PC-3 (cell line): ENCODE measurements around the gene AMD1.

ENCODE experiments used
- EZH2 ChIP-seq: fragments of 300-600 bp; sonication (generic); IDR thresholded peaks from one replicate; pipeline ENCODE4 v1.6.1; 2017; ENCODE audit warnings: antibody characterized with exemption, mild to moderate bottlenecking, low read length; ENCODE audit not compliant: unreplicated experiment
- EZH2phosphoT487 ChIP-seq: fragments of 300-600 bp; sonication (generic); IDR thresholded peaks from 2 replicates; pipeline ENCODE4 v1.6.1; 2018; ENCODE audit warnings: mild to moderate bottlenecking, antibody characterized with exemption, low read length, borderline replicate concordance
- TF ChIP-seq, protein P1 (sequence below): fragments of 300-600 bp; sonication (generic); conservative IDR thresholded peaks from 2 replicates; pipeline ENCODE4 v1.5.1; 2017; ENCODE audit warnings: antibody characterized with exemption, low read depth, mild to moderate bottlenecking, low read length

DNA sequence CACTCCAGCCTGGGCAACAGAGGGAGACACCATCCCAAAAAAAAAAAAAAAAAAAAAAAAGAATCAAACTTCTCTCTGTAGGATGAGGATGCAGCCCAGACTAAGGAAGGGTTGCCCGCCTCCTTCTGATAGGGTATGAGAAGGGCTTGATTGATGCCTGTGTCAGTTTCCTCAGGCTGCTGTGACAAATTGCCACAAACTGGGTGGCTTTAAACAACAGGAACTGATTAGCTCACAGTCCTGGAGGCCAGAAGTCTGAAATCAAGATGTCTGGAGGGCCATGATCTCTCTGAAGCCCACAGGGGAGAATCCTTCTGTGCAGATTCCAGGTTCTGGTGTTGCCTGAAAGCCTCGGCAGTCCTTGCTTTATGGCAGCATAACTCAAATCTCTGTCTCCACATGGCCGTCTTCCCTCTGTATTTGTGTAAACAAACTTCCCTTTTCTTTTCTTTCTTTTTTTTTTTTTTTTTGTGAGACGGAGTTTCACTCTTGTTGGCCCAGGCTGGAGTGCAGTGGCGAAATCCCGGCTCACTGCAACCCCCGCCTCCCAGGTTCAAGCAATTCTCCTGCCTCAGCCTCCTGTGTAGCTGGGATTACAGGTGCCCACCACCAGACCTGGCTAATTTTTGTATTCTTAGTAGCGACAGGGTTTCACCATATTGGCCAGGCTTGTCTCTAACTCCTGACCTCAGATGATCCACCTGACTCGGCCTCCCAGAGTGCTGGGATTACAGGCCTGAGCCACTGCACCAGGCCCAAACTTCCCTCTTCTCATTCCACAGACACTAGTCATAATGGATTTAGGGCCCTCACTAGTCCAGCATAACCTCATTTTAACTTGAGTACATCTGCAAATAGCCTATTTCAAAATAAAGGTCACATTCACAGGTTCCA, 48.1 kb upstream of the AMD1 start:
- TF ChIP-seq, protein P1, sequence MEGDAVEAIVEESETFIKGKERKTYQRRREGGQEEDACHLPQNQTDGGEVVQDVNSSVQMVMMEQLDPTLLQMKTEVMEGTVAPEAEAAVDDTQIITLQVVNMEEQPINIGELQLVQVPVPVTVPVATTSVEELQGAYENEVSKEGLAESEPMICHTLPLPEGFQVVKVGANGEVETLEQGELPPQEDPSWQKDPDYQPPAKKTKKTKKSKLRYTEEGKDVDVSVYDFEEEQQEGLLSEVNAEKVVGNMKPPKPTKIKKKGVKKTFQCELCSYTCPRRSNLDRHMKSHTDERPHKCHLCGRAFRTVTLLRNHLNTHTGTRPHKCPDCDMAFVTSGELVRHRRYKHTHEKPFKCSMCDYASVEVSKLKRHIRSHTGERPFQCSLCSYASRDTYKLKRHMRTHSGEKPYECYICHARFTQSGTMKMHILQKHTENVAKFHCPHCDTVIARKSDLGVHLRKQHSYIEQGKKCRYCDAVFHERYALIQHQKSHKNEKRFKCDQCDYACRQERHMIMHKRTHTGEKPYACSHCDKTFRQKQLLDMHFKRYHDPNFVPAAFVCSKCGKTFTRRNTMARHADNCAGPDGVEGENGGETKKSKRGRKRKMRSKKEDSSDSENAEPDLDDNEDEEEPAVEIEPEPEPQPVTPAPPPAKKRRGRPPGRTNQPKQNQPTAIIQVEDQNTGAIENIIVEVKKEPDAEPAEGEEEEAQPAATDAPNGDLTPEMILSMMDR: no peak
- no peak for TF ChIP-seq EZH2
- TF ChIP-seq EZH2phosphoT487: no peak
